ENCODE measurements around the gene ATP2C2. TPM values are rescaled to one million over a fixed set of nuclear protein-coding genes. Genes with fewer than 3 reads are reported as not detected.

ATP2C2 gene
- total and polyA plus RNA-seq, 9 of the 15 experiments (the other 6 are each of a cell fraction or from before 2014, with no cell fraction given): 0.75 TPM; not detected in 8

- Histone ChIP-seq H3K27ac (ENCODE audit: extremely low read depth, low read depth, low read length) (no peak overlapping the region), H3K4me1 (replicated peaks in 1 of 2; ENCODE audit: control insufficient read depth in 2 of 2, insufficient read depth in 2 of 2, low read length in 2 of 2) (peaks cover 7 to 11% of the 10 kb centered on the region in 2 experiments; a peak in 4 of 5 replicates), H3K9me1 (ENCODE audit: control insufficient read depth, insufficient read depth, low read length) (no peaks in the 10 kb centered on the region), H3K9ac (ENCODE audit: insufficient read depth in 1 of 2, low read depth in 2 of 2, low read length in 2 of 2) (peak overlapping the region in 1 of 2 experiments; percentile 50; a peak in 2 of 4 replicates), H3K9me3 (replicated peaks; ENCODE audit: control insufficient read depth, insufficient read depth, low read depth, low read length) (no peaks in the 10 kb centered on the region), H2AFZ (ENCODE audit: low read depth, low read length) (no peak overlapping the region), H3K4me2 (ENCODE audit: insufficient read depth, low read length) (no peak overlapping the region), H4K20me1 (replicated peaks; ENCODE audit: control insufficient read depth, insufficient read depth, low read length) (0 out of 2 replicates have a peak, but pooled peaks cover 4% of the 10 kb centered on the region), H3K36me3 (ENCODE audit: control insufficient read depth, insufficient read depth, low read length) (no peaks in the 10 kb centered on the region), H3K27me3 (ENCODE audit: control insufficient read depth in 2 of 2, insufficient read depth in 2 of 2, low read length in 2 of 2) (peaks cover 0 to 7% of the 10 kb centered on the region in 2 experiments; a peak in 1 of 5 replicates), H3K79me2 (ENCODE audit: control insufficient read depth, insufficient read depth, low read length) (no peaks in the 10 kb centered on the region), H3K4me3 (no peak overlapping the region)
- DNase-seq (ENCODE audit: extremely low read depth in 1 of 4, low spot score in 3 of 4): no peak
- BruUV-seq (replicated peaks): no TSS peak
- 56% methylated on average over 11 of the region's 11 CpGs for WGBS (ENCODE audit: insufficient coverage, low coverage, missing lambda C conversion rate)
- ChIA-PET POLR2A (interaction anchor here (0.5 to 1.7 kb wide), 4 partner anchors 9 to 1036 kb away, joined by 3 to 7 read pairs (median 3); partner anchors contain the start of gene MEAK7), CTCF (ENCODE audit: low intra/inter-chr PET ratio) (interaction anchor here (7.9 kb wide), 1 partner anchor 107 kb away, joined by 120 read pairs; the partner anchor contains the start of gene COTL1)
- intact Hi-C loops (cut with micrococcal nuclease) (loop anchor here (5.0 kb wide), 1 partner anchor 39 kb away; no protein-coding TSS in a partner anchor), in situ Hi-C loops (cut with MboI) (loop anchor here (5.0 kb wide), 3 partner anchors 109 to 459 kb away; no protein-coding TSS in a partner anchor)
- no peak for ATAC-seq
- no peak for TF ChIP-seq ZNF398 (CRISPR knock-in tag; IDR thresholded peaks at IDR 0.05)
- no peak for TF ChIP-seq FOXO4 (CRISPR knock-in tag; IDR thresholded peaks at IDR 0.05)
- TF ChIP-seq SRF (CRISPR knock-in tag; IDR thresholded peaks at IDR 0.05): no peak
- no peak for TF ChIP-seq ZNF780A (CRISPR knock-in tag; IDR thresholded peaks at IDR 0.05)
- FAIRE-seq: no peak
These were observed 145.3 kb downstream of the ATP2C2 start for GRCh38 chr16:84513666-84514065.

Other genes starting within 250 kb of the ATP2C2 start
Only the 7 nearest of the 8 such genes appear.
- gene HSDL1, start 223.4 kb upstream of the ATP2C2 start, total RNA-seq (2014; rRNA removed): 19.7 and 20.5 TPM in 2 replicates
- gene HSDL1, start 223.4 kb upstream of the ATP2C2 start, total RNA-seq (2014; rRNA removed; fragmentation: Illumina TruSeq; extraction: Trizol): 31.5 and 36.4 TPM in 2 replicates
- 38.6 and 39.9 TPM in 2 replicates for gene HSDL1, start 223.4 kb upstream of the ATP2C2 start, total RNA-seq (2015; rRNA removed; fragmentation: Illumina TruSeq; extraction: Trizol)
- gene HSDL1, start 223.4 kb upstream of the ATP2C2 start, total RNA-seq (2021): 26.4 and 27.7 TPM in 2 replicates
- gene HSDL1, start 223.4 kb upstream of the ATP2C2 start, polyA plus RNA-seq (2011; rRNA removed): 41.2 and 45.7 TPM in 2 replicates
- gene HSDL1, start 223.4 kb upstream of the ATP2C2 start, polyA plus RNA-seq (2014; fragmentation: Illumina TruSeq; extraction: Trizol): 24.1 and 26.9 TPM in 2 replicates
- gene HSDL1, start 223.4 kb upstream of the ATP2C2 start, polyA plus RNA-seq (2014; fragmentation: Nextera tagmentation; extraction: Ambion mirVana): 10 to 100 TPM; 14.8 to 16.3 TPM
- gene HSDL1, start 223.4 kb upstream of the ATP2C2 start, polyA plus RNA-seq (2014; rRNA removed): 25.8 and 31.0 TPM in 2 replicates
- not detected in 2 replicates for gene DNAAF1, start 223.2 kb upstream of the ATP2C2 start, total RNA-seq (2014; rRNA removed)
- gene DNAAF1, start 223.2 kb upstream of the ATP2C2 start, total RNA-seq (2014; rRNA removed; fragmentation: Illumina TruSeq; extraction: Trizol): not detected in 2 replicates
- gene DNAAF1, start 223.2 kb upstream of the ATP2C2 start, total RNA-seq (2015; rRNA removed; fragmentation: Illumina TruSeq; extraction: Trizol): not detected in 2 replicates
- gene DNAAF1, start 223.2 kb upstream of the ATP2C2 start, total RNA-seq (2021): not detected in 2 replicates
- gene DNAAF1, start 223.2 kb upstream of the ATP2C2 start, polyA plus RNA-seq (2011; rRNA removed): not detected in 2 replicates
- not detected in 2 replicates for gene DNAAF1, start 223.2 kb upstream of the ATP2C2 start, polyA plus RNA-seq (2014; fragmentation: Illumina TruSeq; extraction: Trizol)
- not detected for gene DNAAF1, start 223.2 kb upstream of the ATP2C2 start, polyA plus RNA-seq (2014; fragmentation: Nextera tagmentation; extraction: Ambion mirVana)
- 0.01 and 0.23 TPM in 2 replicates for gene DNAAF1, start 223.2 kb upstream of the ATP2C2 start, polyA plus RNA-seq (2014; rRNA removed)
- 26.2 and 43.0 TPM in 2 replicates for gene TAF1C, start 181.5 kb upstream of the ATP2C2 start, total RNA-seq (2014; rRNA removed)
- gene TAF1C, start 181.5 kb upstream of the ATP2C2 start, total RNA-seq (2014; rRNA removed; fragmentation: Illumina TruSeq; extraction: Trizol): 7.9 and 9.8 TPM in 2 replicates
- gene TAF1C, start 181.5 kb upstream of the ATP2C2 start, total RNA-seq (2015; rRNA removed; fragmentation: Illumina TruSeq; extraction: Trizol): 22.3 and 23.0 TPM in 2 replicates
- gene TAF1C, start 181.5 kb upstream of the ATP2C2 start, total RNA-seq (2021): 46.6 and 55.0 TPM in 2 replicates
- 16.7 and 31.2 TPM in 2 replicates for gene TAF1C, start 181.5 kb upstream of the ATP2C2 start, polyA plus RNA-seq (2011; rRNA removed)
- 21.0 and 35.4 TPM in 2 replicates for gene TAF1C, start 181.5 kb upstream of the ATP2C2 start, polyA plus RNA-seq (2014; fragmentation: Illumina TruSeq; extraction: Trizol)
- gene TAF1C, start 181.5 kb upstream of the ATP2C2 start, polyA plus RNA-seq (2014; fragmentation: Nextera tagmentation; extraction: Ambion mirVana): 1 to 10 TPM; 1.5 TPM
- gene TAF1C, start 181.5 kb upstream of the ATP2C2 start, polyA plus RNA-seq (2014; rRNA removed): 64.8 and 74.8 TPM in 2 replicates
- gene ADAD2, start 177.4 kb upstream of the ATP2C2 start, total RNA-seq (2014; rRNA removed): not detected in 2 replicates
- gene ADAD2, start 177.4 kb upstream of the ATP2C2 start, total RNA-seq (2014; rRNA removed; fragmentation: Illumina TruSeq; extraction: Trizol): not detected in 2 replicates
- gene ADAD2, start 177.4 kb upstream of the ATP2C2 start, total RNA-seq (2015; rRNA removed; fragmentation: Illumina TruSeq; extraction: Trizol): not detected in 2 replicates
- not detected in 2 replicates for gene ADAD2, start 177.4 kb upstream of the ATP2C2 start, total RNA-seq (2021)
- gene ADAD2, start 177.4 kb upstream of the ATP2C2 start, polyA plus RNA-seq (2011; rRNA removed): not detected in 2 replicates
- gene ADAD2, start 177.4 kb upstream of the ATP2C2 start, polyA plus RNA-seq (2014; fragmentation: Illumina TruSeq; extraction: Trizol): not detected in 2 replicates
- gene ADAD2, start 177.4 kb upstream of the ATP2C2 start, polyA plus RNA-seq (2014; fragmentation: Nextera tagmentation; extraction: Ambion mirVana): not detected
- gene ADAD2, start 177.4 kb upstream of the ATP2C2 start, polyA plus RNA-seq (2014; rRNA removed): 0.07 TPM in 1 of 2 replicates, not detected in the other
- not detected in 2 replicates for gene KCNG4, start 128.5 kb upstream of the ATP2C2 start, total RNA-seq (2014; rRNA removed)
- not detected in 2 replicates for gene KCNG4, start 128.5 kb upstream of the ATP2C2 start, total RNA-seq (2014; rRNA removed; fragmentation: Illumina TruSeq; extraction: Trizol)
- gene KCNG4, start 128.5 kb upstream of the ATP2C2 start, total RNA-seq (2015; rRNA removed; fragmentation: Illumina TruSeq; extraction: Trizol): not detected in 2 replicates
- gene KCNG4, start 128.5 kb upstream of the ATP2C2 start, total RNA-seq (2021): not detected in 2 replicates
- not detected in 2 replicates for gene KCNG4, start 128.5 kb upstream of the ATP2C2 start, polyA plus RNA-seq (2011; rRNA removed)
- gene KCNG4, start 128.5 kb upstream of the ATP2C2 start, polyA plus RNA-seq (2014; fragmentation: Illumina TruSeq; extraction: Trizol): not detected in 2 replicates
- gene KCNG4, start 128.5 kb upstream of the ATP2C2 start, polyA plus RNA-seq (2014; fragmentation: Nextera tagmentation; extraction: Ambion mirVana): not detected
- not detected in 2 replicates for gene KCNG4, start 128.5 kb upstream of the ATP2C2 start, polyA plus RNA-seq (2014; rRNA removed)
- not detected in 2 replicates for gene WFDC1, start 73.7 kb upstream of the ATP2C2 start, total RNA-seq (2014; rRNA removed)
- gene WFDC1, start 73.7 kb upstream of the ATP2C2 start, total RNA-seq (2014; rRNA removed; fragmentation: Illumina TruSeq; extraction: Trizol): not detected in 2 replicates
- not detected in 2 replicates for gene WFDC1, start 73.7 kb upstream of the ATP2C2 start, total RNA-seq (2015; rRNA removed; fragmentation: Illumina TruSeq; extraction: Trizol)
- gene WFDC1, start 73.7 kb upstream of the ATP2C2 start, total RNA-seq (2021): not detected in 2 replicates
- not detected in 2 replicates for gene WFDC1, start 73.7 kb upstream of the ATP2C2 start, polyA plus RNA-seq (2011; rRNA removed)
- gene WFDC1, start 73.7 kb upstream of the ATP2C2 start, polyA plus RNA-seq (2014; fragmentation: Illumina TruSeq; extraction: Trizol): not detected in 2 replicates
- gene WFDC1, start 73.7 kb upstream of the ATP2C2 start, polyA plus RNA-seq (2014; fragmentation: Nextera tagmentation; extraction: Ambion mirVana): not detected
- gene WFDC1, start 73.7 kb upstream of the ATP2C2 start, polyA plus RNA-seq (2014; rRNA removed): not detected in 2 replicates
- 6.1 and 7.8 TPM in 2 replicates for gene MEAK7, start 136.1 kb downstream of the ATP2C2 start, total RNA-seq (2014; rRNA removed)
- 5.2 and 5.6 TPM in 2 replicates for gene MEAK7, start 136.1 kb downstream of the ATP2C2 start, total RNA-seq (2014; rRNA removed; fragmentation: Illumina TruSeq; extraction: Trizol)
- 6.5 and 6.6 TPM in 2 replicates for gene MEAK7, start 136.1 kb downstream of the ATP2C2 start, total RNA-seq (2015; rRNA removed; fragmentation: Illumina TruSeq; extraction: Trizol)
- 9.8 and 10.0 TPM in 2 replicates for gene MEAK7, start 136.1 kb downstream of the ATP2C2 start, total RNA-seq (2021)
- 13.2 and 14.5 TPM in 2 replicates for gene MEAK7, start 136.1 kb downstream of the ATP2C2 start, polyA plus RNA-seq (2011; rRNA removed)
- gene MEAK7, start 136.1 kb downstream of the ATP2C2 start, polyA plus RNA-seq (2014; fragmentation: Illumina TruSeq; extraction: Trizol): 8.7 and 8.8 TPM in 2 replicates
- 1 to 10 TPM; 1.4 to 1.8 TPM for gene MEAK7, start 136.1 kb downstream of the ATP2C2 start, polyA plus RNA-seq (2014; fragmentation: Nextera tagmentation; extraction: Ambion mirVana)
- 6.2 and 6.3 TPM in 2 replicates for gene MEAK7, start 136.1 kb downstream of the ATP2C2 start, polyA plus RNA-seq (2014; rRNA removed)

All from K562 (cell line).